Left lung (tissue), 10 donors: ENCODE results near the gene GSTO1. TPM values are rescaled to one million over a fixed set of nuclear protein-coding genes. Genes with fewer than 3 reads are reported as not detected.

Experiments used
- ATAC-seq: fragments of 200-7000 bp; cut with Tn5 transposase; one replicate; pipeline ENCODE4 v1.9.1; 2020; ENCODE audit warnings: moderate library complexity
- DNase-seq, 4 donors: peaks; one replicate each; pipeline ENCODE4 v3.0.0-alpha.2; 2013 to 2020
- H3K27ac ChIP-seq, 2 donors: fragments of 200-600 bp; sonication (generic) in 1 of 2; one replicate each; pipeline versions ENCODE4 v1.5.0 to v1.8.0; 2020 to 2021
- H3K27me3 ChIP-seq, 2 donors: fragments of 200-600 bp; sonication (generic) in 1 of 2; one replicate each; pipeline versions ENCODE4 v1.5.0 to v1.8.0; 2020 to 2021
- H3K36me3 ChIP-seq, 2 donors: fragments of 200-600 bp; sonication (generic) in 1 of 2; one replicate each; pipeline versions ENCODE4 v1.5.0 to v1.8.0; 2020 to 2021
- H3K4me1 ChIP-seq, 2 donors: fragments of 200-600 bp; one replicate each; pipeline ENCODE4 v1.8.0; 2021
- H3K4me3 ChIP-seq, 2 donors: fragments of 200-600 bp; sonication (generic) in 1 of 2; one replicate each; pipeline versions ENCODE4 v1.5.0 to v1.8.0; 2020 to 2021; ENCODE audit warnings: mild to moderate bottlenecking in 1 of 2
- H3K9me3 ChIP-seq, 2 donors: fragments of 200-600 bp; sonication (generic) in 1 of 2; one replicate each; pipeline versions ENCODE4 v1.5.0 to v1.8.0; 2020 to 2021
- intact Hi-C, 2 donors: fragments of 100-400 bp; cut with DNase I; formaldehyde crosslinking; loops; one replicate each; pipeline versions ENCODE4 v1.11.2 to v1.14.2; 2022
- polyA plus RNA-seq, 6 donors: library from polyadenylated mRNA; unstranded; fragments of 120-200 nt; gene quantifications; one replicate each; pipeline ENCODE4 v1.2.1, GENCODE V29; 2013; ENCODE audit not compliant: insufficient read length in 6 of 6
- total RNA-seq, 2 donors: library from RNA; stranded (reverse); fragmentation: NEBNext Ultra II Directional; extraction: Animal tissue kit (Norgen Biotek cat#: 25700); gene quantifications; one replicate each; pipeline ENCODE4 v1.2.1, GENCODE V29; 2021
- TF ChIP-seq, protein P1 (sequence below), 2 donors: fragments of 200-600 bp; sonication (generic) in 1 of 2; IDR thresholded peaks; one replicate each; pipeline versions ENCODE4 v1.5.0 to v1.8.0; 2021; ENCODE audit warnings: antibody characterized with exemption in 2 of 2
- donor health status: DM: no; HTN: yes; CAD: no.
- donor health status: DM: no; HTN: no; CAD: no.

The GSTO1 gene
- total and polyA plus RNA-seq, 8 donors, result 83.1 to 157 (median 90.2) TPM

DNA sequence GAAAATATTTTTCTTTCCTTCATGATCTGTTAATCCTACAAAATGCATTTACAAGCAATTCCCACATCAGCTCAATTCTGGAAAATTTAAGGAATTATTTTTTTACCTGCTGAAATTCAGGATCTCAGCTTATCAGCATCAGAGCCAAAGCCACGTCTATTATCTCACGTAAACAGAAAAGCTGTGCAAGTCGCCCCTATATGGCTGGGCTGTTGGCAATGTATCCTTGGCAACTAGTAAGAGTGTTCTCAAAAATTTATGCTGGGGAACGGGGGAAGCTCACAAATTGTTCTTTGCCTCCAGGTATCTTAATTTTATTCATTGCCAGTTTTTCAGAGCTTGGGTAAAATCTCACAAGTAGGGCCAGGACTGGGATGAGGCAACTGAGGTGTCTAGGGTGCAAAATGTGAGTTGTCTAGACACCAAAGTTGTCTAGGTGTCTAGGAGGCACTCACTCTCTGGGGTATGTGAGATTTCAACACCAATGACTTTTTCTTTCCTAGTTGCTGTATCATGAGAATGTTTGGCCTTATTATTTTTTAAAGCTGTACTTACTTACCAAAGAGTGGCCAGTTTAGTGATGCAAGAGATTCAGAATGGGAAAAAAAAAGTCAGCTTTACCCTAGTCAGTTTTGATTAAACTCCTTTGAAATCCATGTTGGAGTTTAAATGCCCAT lies 19.3 kb downstream of the GSTO1 start:
- Histone ChIP-seq H3K27me3 (peaks cover 0 to 16% of the 10 kb centered on the region in 2 donors), H3K27ac (no peak overlapping the region), H3K4me3 (no peak overlapping the region), H3K9me3 (no peaks in the 10 kb centered on the region), H3K4me1 (peaks cover 0 to 6% of the 10 kb centered on the region in 2 donors), H3K36me3 (no peaks in the 10 kb centered on the region)
- TF ChIP-seq, protein P1, sequence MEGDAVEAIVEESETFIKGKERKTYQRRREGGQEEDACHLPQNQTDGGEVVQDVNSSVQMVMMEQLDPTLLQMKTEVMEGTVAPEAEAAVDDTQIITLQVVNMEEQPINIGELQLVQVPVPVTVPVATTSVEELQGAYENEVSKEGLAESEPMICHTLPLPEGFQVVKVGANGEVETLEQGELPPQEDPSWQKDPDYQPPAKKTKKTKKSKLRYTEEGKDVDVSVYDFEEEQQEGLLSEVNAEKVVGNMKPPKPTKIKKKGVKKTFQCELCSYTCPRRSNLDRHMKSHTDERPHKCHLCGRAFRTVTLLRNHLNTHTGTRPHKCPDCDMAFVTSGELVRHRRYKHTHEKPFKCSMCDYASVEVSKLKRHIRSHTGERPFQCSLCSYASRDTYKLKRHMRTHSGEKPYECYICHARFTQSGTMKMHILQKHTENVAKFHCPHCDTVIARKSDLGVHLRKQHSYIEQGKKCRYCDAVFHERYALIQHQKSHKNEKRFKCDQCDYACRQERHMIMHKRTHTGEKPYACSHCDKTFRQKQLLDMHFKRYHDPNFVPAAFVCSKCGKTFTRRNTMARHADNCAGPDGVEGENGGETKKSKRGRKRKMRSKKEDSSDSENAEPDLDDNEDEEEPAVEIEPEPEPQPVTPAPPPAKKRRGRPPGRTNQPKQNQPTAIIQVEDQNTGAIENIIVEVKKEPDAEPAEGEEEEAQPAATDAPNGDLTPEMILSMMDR (IDR thresholded peaks at IDR 0.05), result no peak
- ATAC-seq (no peak), DNase-seq (no peak)
- intact Hi-C loops, result no loop called here

GRCh38 chr10:104274762-104275721 lies 20.4 kb downstream of the GSTO1 start:
- no peaks in the 10 kb centered on the region for H3K36me3 ChIP-seq
- TF ChIP-seq, protein P1 (IDR thresholded peaks at IDR 0.05), result peak; percentile 73 to 84
- peaks cover 0 to 6% of the 10 kb centered on the region in 2 donors for H3K4me1 ChIP-seq
- H3K4me3 ChIP-seq, result peak overlapping the region; percentile 27 to 41
- peaks cover 0 to 16% of the 10 kb centered on the region in 2 donors for H3K27me3 ChIP-seq
- no peak overlapping the region for H3K27ac ChIP-seq
- no peaks in the 10 kb centered on the region for H3K9me3 ChIP-seq
- DNase-seq (peak; percentile 53 to 91 (median 58)), ATAC-seq (peak; percentile 97)
- intact Hi-C loops, result no loop called here

DNA sequence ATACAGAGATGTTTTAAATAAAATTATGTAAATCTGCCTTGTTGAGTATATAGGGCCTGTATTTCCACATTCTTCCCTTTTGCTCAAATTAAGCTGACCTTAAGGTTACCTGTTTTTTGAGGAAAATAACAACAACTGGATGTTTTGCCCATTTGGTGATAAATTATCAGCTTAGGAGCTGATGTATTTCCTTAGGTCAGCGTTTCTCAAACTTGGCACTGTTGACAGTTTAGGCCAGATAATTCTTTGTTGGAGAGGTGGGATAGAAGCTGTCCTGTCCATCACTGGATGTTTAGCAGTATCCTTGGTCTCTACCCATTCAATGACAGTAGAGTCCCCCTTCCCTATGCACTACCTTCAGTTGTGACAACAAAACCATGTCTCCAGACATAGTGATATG lies 21.5 kb downstream of the GSTO1 start:
- Histone ChIP-seq H3K27me3 (peaks cover 0 to 16% of the 10 kb centered on the region in 2 donors), H3K27ac (no peak overlapping the region), H3K36me3 (no peaks in the 10 kb centered on the region), H3K4me1 (peaks cover 0 to 6% of the 10 kb centered on the region in 2 donors), H3K9me3 (no peaks in the 10 kb centered on the region), H3K4me3 (no peak overlapping the region)
- DNase-seq, result no peak
- TF ChIP-seq, protein P1 (IDR thresholded peaks at IDR 0.05), result no peak
- no peak for ATAC-seq
- intact Hi-C loops, result no loop called here

- TF ChIP-seq, protein P1 (IDR thresholded peaks at IDR 0.05), result no peak
- peaks cover 0 to 6% of the 10 kb centered on the region in 2 donors for H3K4me1 ChIP-seq
- DNase-seq (no peak), ATAC-seq (no peak)
- no peaks in the 10 kb centered on the region for H3K9me3 ChIP-seq
- H3K27me3 ChIP-seq, result peaks cover 0 to 16% of the 10 kb centered on the region in 2 donors
- no peak overlapping the region for H3K4me3 ChIP-seq
- intact Hi-C loops, result no loop called here
- H3K27ac ChIP-seq, result no peak overlapping the region
- no peaks in the 10 kb centered on the region for H3K36me3 ChIP-seq
Measured at GRCh38 chr10:104277785-104278184, 23.1 kb downstream of the GSTO1 start.
